Smooth muscle cell (in vitro differentiated cells): ENCODE data around the gene HAUS7. TPM values are rescaled to one million over a fixed set of nuclear protein-coding genes. Genes with fewer than 3 reads are reported as not detected.

Source experiments
- DNase-seq: peaks from one replicate; lab custom pipeline; 2025; ENCODE audit not compliant: unreplicated experiment; lab: John Stamatoyannopoulos, UW
- H2AFZ ChIP-seq: fragments of 200-600 bp; sonication (generic); 2 replicates; pipeline ENCODE4 v1.6.0; 2016; ENCODE audit warnings: antibody characterized with exemption, low read depth, mild to moderate bottlenecking
- H3F3A ChIP-seq: fragments of 200-600 bp; sonication (generic); 2 replicates; pipeline ENCODE4 v1.6.0; 2017; ENCODE audit warnings: antibody characterized with exemption, low read depth
- H3K27ac ChIP-seq: fragments of 200-600 bp; sonication (generic); 2 replicates; pipeline ENCODE4 v1.5.1; 2016; ENCODE audit warnings: low read depth, mild to moderate bottlenecking
- H3K27me3 ChIP-seq: fragments of 200-600 bp; sonication (generic); 2 replicates; pipeline ENCODE4 v1.6.1; 2016; ENCODE audit warnings: low read depth, mild to moderate bottlenecking
- H3K36me3 ChIP-seq: fragments of 200-600 bp; sonication (generic); 2 replicates; pipeline ENCODE4 v1.5.1; 2016; ENCODE audit warnings: low read depth
- H3K4me1 ChIP-seq: fragments of 200-600 bp; sonication (generic); 2 replicates; pipeline ENCODE4 v1.5.1; 2016; ENCODE audit warnings: low read depth
- H3K4me2 ChIP-seq: fragments of 200-600 bp; sonication (generic); 2 replicates; pipeline ENCODE4 v1.6.0; 2016; ENCODE audit warnings: mild to moderate bottlenecking
- H3K4me3 ChIP-seq: fragments of 200-600 bp; sonication (generic); 2 replicates; pipeline ENCODE4 v1.5.1; 2016; ENCODE audit warnings: mild to moderate bottlenecking
- H3K79me2 ChIP-seq: fragments of 200-600 bp; sonication (generic); 2 replicates; pipeline ENCODE4 v1.6.0; 2016; ENCODE audit warnings: low read depth, mild to moderate bottlenecking
- H3K9ac ChIP-seq: fragments of 200-600 bp; sonication (generic); 2 replicates; pipeline ENCODE4 v1.6.0; 2016; ENCODE audit warnings: low read depth
- H3K9me3 ChIP-seq: fragments of 200-600 bp; sonication (generic); replicated peaks from 2 replicates; pipeline ENCODE4 v1.5.1; 2016; ENCODE audit warnings: low read depth
- H4K20me1 ChIP-seq: fragments of 200-600 bp; sonication (generic); 2 replicates; pipeline ENCODE4 v1.6.0; 2016; ENCODE audit warnings: low read depth
- CTCF ChIP-seq: fragments of 200-600 bp; sonication (generic); IDR thresholded peaks from 2 replicates; pipeline ENCODE4 v1.5.1; 2017; ENCODE audit warnings: borderline replicate concordance, mild to moderate bottlenecking, antibody characterized with exemption; ENCODE audit not compliant: insufficient read depth, poor library complexity, severe bottlenecking
- WGBS: methylation state at CpG from one replicate; pipeline ENCODE4 v1.1.7; 2016; ENCODE audit warnings: low lambda C conversion rate; 5-methylcytosine and 5-hydroxymethylcytosine counted together
- polyA plus RNA-seq: library from polyadenylated mRNA; unstranded; fragments of >200 nt; fragmentation: Nextera tagmentation; extraction: Ambion mirVana; gene quantifications from 2 replicates; pipeline ENCODE4 v1.2.1, GENCODE V29; 2016
- total RNA-seq: library from RNA; depleted of rRNA; stranded (reverse); fragments of >200 nt; gene quantifications from 2 replicates; pipeline ENCODE4 v1.2.3, GENCODE V29; 2014

Gene HAUS7
- total and polyA plus RNA-seq, 2 experiments from 2014 or later = 18.5 to 27.4 TPM

GRCh38 chrX:153443476-153444332, 26.7 kb downstream of the HAUS7 start:
- H3K79me2 ChIP-seq = no peaks in the 10 kb centered on the region
- DNase-seq = no peak
- no peaks in the 10 kb centered on the region for H3F3A ChIP-seq
- no peaks in the 10 kb centered on the region for H4K20me1 ChIP-seq
- H3K27me3 ChIP-seq = no peaks in the 10 kb centered on the region
- TF ChIP-seq CTCF = no peak
- H3K9me3 ChIP-seq = no peaks in the 10 kb centered on the region
- no peak overlapping the region for H3K9ac ChIP-seq
- H3K36me3 ChIP-seq = no peaks in the 10 kb centered on the region
- no peak overlapping the region for H2AFZ ChIP-seq
- H3K4me1 ChIP-seq = no peaks in the 10 kb centered on the region
- H3K27ac ChIP-seq = no peak overlapping the region
- H3K4me2 ChIP-seq = no peak overlapping the region
- 89% methylated on average over 25 of the region's 25 CpGs for WGBS
- no peak overlapping the region for H3K4me3 ChIP-seq

- no peak for DNase-seq
- Histone ChIP-seq H3K79me2 (no peaks in the 10 kb centered on the region), H3F3A (no peaks in the 10 kb centered on the region), H3K27ac (no peak overlapping the region), H2AFZ (no peak overlapping the region), H3K9ac (no peak overlapping the region), H3K4me3 (no peak overlapping the region), H3K9me3 (no peaks in the 10 kb centered on the region), H3K4me2 (no peak overlapping the region), H4K20me1 (no peaks in the 10 kb centered on the region), H3K36me3 (no peaks in the 10 kb centered on the region), H3K4me1 (no peaks in the 10 kb centered on the region), H3K27me3 (no peaks in the 10 kb centered on the region)
- TF ChIP-seq CTCF = no peak
- 93% methylated on average over 5 of the region's 5 CpGs for WGBS
These were observed 27.9 kb downstream of the HAUS7 start for GRCh38 chrX:153442463-153442862.

GRCh38 chrX:153441981-153442380, 28.4 kb downstream of the HAUS7 start:
- H3K9me3 ChIP-seq = no peaks in the 10 kb centered on the region
- H3K4me2 ChIP-seq = no peak overlapping the region
- no peaks in the 10 kb centered on the region for H3K79me2 ChIP-seq
- no peak overlapping the region for H2AFZ ChIP-seq
- no peak overlapping the region for H3K27ac ChIP-seq
- H3K4me1 ChIP-seq = no peaks in the 10 kb centered on the region
- 80% methylated on average over 9 of the region's 9 CpGs for whole genome bisulfite sequencing
- H3K9ac ChIP-seq = no peak overlapping the region
- no peaks in the 10 kb centered on the region for H3K36me3 ChIP-seq
- TF ChIP-seq CTCF = no peak
- H3F3A ChIP-seq = no peaks in the 10 kb centered on the region
- H4K20me1 ChIP-seq = no peaks in the 10 kb centered on the region
- no peak overlapping the region for H3K4me3 ChIP-seq
- no peak for DNase-seq
- no peaks in the 10 kb centered on the region for H3K27me3 ChIP-seq

- DNase-seq = no peak
- H2AFZ ChIP-seq = no peak overlapping the region
- no peak for TF ChIP-seq CTCF
- WGBS = 87% methylated on average over 7 of the region's 7 CpGs
- H3K9me3 ChIP-seq = no peaks in the 10 kb centered on the region
- no peaks in the 10 kb centered on the region for H4K20me1 ChIP-seq
- H3K79me2 ChIP-seq = no peaks in the 10 kb centered on the region
- H3K4me3 ChIP-seq = no peak overlapping the region
- H3K36me3 ChIP-seq = no peaks in the 10 kb centered on the region
- H3K4me2 ChIP-seq = no peak overlapping the region
- no peaks in the 10 kb centered on the region for H3F3A ChIP-seq
- no peak overlapping the region for H3K27ac ChIP-seq
- H3K9ac ChIP-seq = no peak overlapping the region
- no peaks in the 10 kb centered on the region for H3K4me1 ChIP-seq
- H3K27me3 ChIP-seq = no peaks in the 10 kb centered on the region
These were observed 29.1 kb downstream of the HAUS7 start for GRCh38 chrX:153441296-153441695.
